HepG2 (cell line): ENCODE results near the gene MPP3. TPM values are rescaled to one million over a fixed set of nuclear protein-coding genes. Genes with fewer than 3 reads are reported as not detected.

Experiments
- ATAC-seq: fragments of 200-7000 bp; cut with Tn5 transposase; 3 replicates; pipeline ENCODE4 v1.9.1; 2020; ENCODE audit warnings: mild to moderate bottlenecking, moderate library complexity
- BruUV-seq: library from RNA; stranded (reverse); fragments of 400-500 nt; replicated peaks from 2 replicates; lab custom pipeline; 2021; lab: Mats Ljungman, UMichigan
- CTCF ChIA-PET: fragments of 300-600 bp; formaldehyde crosslinking; extraction: SDS; loops from one replicate; lab custom pipeline; 2021; ENCODE audit warnings: low total read pairs, inconsistent platforms, low intra/inter-chr PET ratio; lab: Yijun Ruan, JAX
- POLR2A ChIA-PET: fragments of 350-600 bp; sonication (Branson Sonifier 250); formaldehyde crosslinking; loops from one replicate; lab custom pipeline; 2020; ENCODE audit warnings: antibody characterized with exemption, inconsistent platforms; lab: Yijun Ruan, JAX
- DNase-seq: peaks from one replicate; pipeline ENCODE4 v3.0.0-alpha.2; 2015; ENCODE audit warnings: low spot score
- FAIRE-seq: peaks from 3 replicates; lab custom pipeline; 2011; peaks lifted over from hg19 to GRCh38; lab: Jason Lieb, UNC
- H2AFZ ChIP-seq: one replicate; pipeline ENCODE4 v1.6.1; 2011; ENCODE audit warnings: low read length, inconsistent platforms
- H3K27ac ChIP-seq: fragments of 300-600 bp; 3 replicates; pipeline ENCODE4 v1.8.0; 2011; ENCODE audit warnings: mixed run types, mild to moderate bottlenecking, mixed read lengths, low read length, inconsistent platforms; ENCODE audit not compliant: insufficient read depth; ENCODE audit errors: extremely low read length
- H3K27me3 ChIP-seq, 2 experiments: fragments of 200-600 bp in 1 of 2; 2 replicates in 1 of 2; 3 replicates in 1 of 2; pipeline versions ENCODE4 v1.6.0 to v1.8.0; 2011; ENCODE audit warnings: low read length in 2 of 2, mild to moderate bottlenecking in 2 of 2, moderate library complexity in 2 of 2, inconsistent platforms in 1 of 2; ENCODE audit not compliant: insufficient read depth in 2 of 2, control insufficient read depth in 1 of 2
- H3K36me3 ChIP-seq, 2 experiments: fragments of 200-600 bp in 1 of 2; replicated peaks in 1 of 2; 2 replicates in 1 of 2; 3 replicates in 1 of 2; pipeline versions ENCODE4 v1.5.1 to v1.8.0; 2011; ENCODE audit warnings: low read length in 2 of 2, inconsistent platforms in 1 of 2; ENCODE audit not compliant: insufficient read depth in 2 of 2, control insufficient read depth in 1 of 2
- H3K4me1 ChIP-seq: 2 replicates; pipeline ENCODE4 v1.5.1; 2012; ENCODE audit warnings: low read length, inconsistent platforms; ENCODE audit not compliant: insufficient read depth
- H3K4me2 ChIP-seq: 2 replicates; pipeline ENCODE4 v1.6.0; 2011; ENCODE audit warnings: low read depth, low read length, inconsistent platforms
- H3K4me3 ChIP-seq, 3 experiments: fragments of 200-600 bp in 1 of 3; sonication (generic), shearing (Covaris generic) in 1 of 3; replicated peaks in 1 of 3; 2 replicates each; pipeline ENCODE4 v1.5.1; 2011 to 2016; ENCODE audit warnings: low read length in 3 of 3, inconsistent platforms in 2 of 3, low read depth in 2 of 3, mild to moderate bottlenecking in 2 of 3, control low read depth in 1 of 3, mixed read lengths in 1 of 3; ENCODE audit not compliant: insufficient read depth in 1 of 3
- H3K79me2 ChIP-seq: one replicate; pipeline ENCODE4 v1.6.1; 2011; ENCODE audit warnings: low read length, inconsistent platforms; ENCODE audit not compliant: insufficient read depth
- H3K9ac ChIP-seq: 2 replicates; pipeline ENCODE4 v1.6.0; 2011; ENCODE audit warnings: mild to moderate bottlenecking, low read depth, low read length, inconsistent platforms; ENCODE audit not compliant: insufficient read depth
- H3K9me3 ChIP-seq: 2 replicates; pipeline ENCODE4 v1.5.1; 2012; ENCODE audit warnings: mild to moderate bottlenecking, low read length
- H4K20me1 ChIP-seq: 2 replicates; pipeline ENCODE4 v1.6.0; 2011; ENCODE audit warnings: inconsistent platforms, mild to moderate bottlenecking, low read length, moderate library complexity; ENCODE audit not compliant: insufficient read depth
- HCFC1 ChIP-seq: fragments of 150-350 bp; IDR thresholded peaks from 2 replicates; pipeline ENCODE4 v1.6.1; 2014; ENCODE audit warnings: low read depth, low read length
- HNF4A ChIP-seq: sonication (generic); formaldehyde crosslinking; IDR thresholded peaks from 2 replicates; pipeline ENCODE4 v1.4.0; 2020; ENCODE audit warnings: missing genetic modification reagents
- KAT8 ChIP-seq: IDR thresholded peaks from 2 replicates; pipeline ENCODE4 v1.6.1; 2016; ENCODE audit warnings: missing genetic modification reagents, missing compliant biosample characterization
- MAFK ChIP-seq, 2 experiments: IDR thresholded peaks in 1 of 2; conservative IDR thresholded peaks in 1 of 2; 2 replicates each; pipeline ENCODE4 v1.6.1; 2011; ENCODE audit warnings: improper control_type of control experiment in 2 of 2, low read length in 2 of 2
- NCOA1 ChIP-seq: sonication (generic); formaldehyde crosslinking; IDR thresholded peaks from 2 replicates; pipeline ENCODE4 v1.9.0; 2021; ENCODE audit warnings: missing genetic modification reagents
- ZSCAN9 ChIP-seq: IDR thresholded peaks from 2 replicates; pipeline ENCODE4 v1.6.1; 2016; ENCODE audit warnings: borderline replicate concordance
- WGBS: methylation state at CpG from one replicate; pipeline ENCODE4 v1.1.6; 2017; ENCODE audit warnings: low lambda C conversion rate; 5-methylcytosine and 5-hydroxymethylcytosine counted together
- in situ Hi-C: cut with HindIII; loops from 2 replicates; pipeline ENCODE4 v1.10.0; 2017; ENCODE audit warnings: low pct_unique_long_range_greater_than_20kb; ENCODE audit not compliant: extremely low pct_ligation_motif_present
- intact Hi-C: fragments of 100-400 bp; cut with micrococcal nuclease; formaldehyde crosslinking; loops from one replicate; pipeline ENCODE4 v1.10.0; 2022; ENCODE audit not compliant: unreplicated experiment
- polyA plus RNA-seq, 8 experiments: library from polyadenylated mRNA; depleted of rRNA in 3 of 8; stranded (reverse) in 7 of 8; unstranded in 1 of 8; fragments of >200 nt; fragmentation: Illumina TruSeq in 4 of 8; extraction: Trizol in 4 of 8; gene quantifications; 2 replicates each; pipeline versions ENCODE4 v1.2.1 to v1.2.3, GENCODE V29; 2011 to 2016; ENCODE audit warnings: low read depth in 4 of 8, missing spikeins in 1 of 8, mixed read lengths in 1 of 8; ENCODE audit not compliant: insufficient read depth in 1 of 8
- total RNA-seq, 5 experiments: library from RNA; depleted of rRNA; stranded (reverse); fragments of >200 nt; fragmentation: Illumina TruSeq; extraction: Trizol; gene quantifications; 2 replicates each; pipeline ENCODE4 v1.2.3, GENCODE V29; 2016; ENCODE audit warnings: low read depth in 1 of 5
- TF ChIP-seq, protein P1 (sequence below): IDR thresholded peaks from 2 replicates; pipeline ENCODE4 v1.6.1; 2016; ENCODE audit warnings: mild to moderate bottlenecking, missing biosample characterization, missing genetic modification reagents
- TF ChIP-seq, protein P2 (sequence below): sonication (generic); formaldehyde crosslinking; IDR thresholded peaks from 2 replicates; pipeline ENCODE4 v1.5.0; 2020; ENCODE audit warnings: missing genetic modification reagents

MPP3 gene
- total and polyA plus RNA-seq, 2 of the 13 experiments (the other 11 are each of a cell fraction or from before 2014, with no cell fraction given) = 0.91 to 1.8 TPM

DNA sequence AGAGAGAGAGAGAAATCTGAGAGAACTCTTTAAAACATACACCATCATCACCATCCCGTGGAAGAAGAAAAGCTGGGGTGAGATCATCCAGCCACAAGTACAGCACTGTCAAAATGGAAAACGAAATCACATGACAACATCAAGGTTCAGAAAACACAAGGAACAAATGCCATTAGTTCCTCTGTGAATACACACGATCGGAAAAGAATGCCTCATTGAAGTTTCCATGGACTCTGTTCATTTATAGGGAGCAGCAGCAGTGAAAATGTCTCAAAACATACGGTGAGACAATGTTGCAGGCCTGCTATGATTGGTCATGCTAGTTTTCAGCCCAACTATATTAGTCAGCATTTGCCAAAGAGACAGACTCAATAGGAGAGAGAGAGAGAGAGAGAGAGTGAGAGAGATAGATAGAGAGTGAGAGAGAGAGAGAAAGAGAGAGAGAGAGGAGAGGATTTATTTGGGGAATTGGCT, 48.3 kb downstream of the MPP3 start:
- Histone ChIP-seq H3K9ac (no peak overlapping the region), H3K27me3 (peaks cover 0 to 40% of the 10 kb centered on the region in 2 experiments; a peak in 3 of 5 replicates), H3K4me1 (peaks cover 36% of the 10 kb centered on the region), H3K27ac (no peak overlapping the region), H4K20me1 (no peaks in the 10 kb centered on the region), H3K9me3 (no peaks in the 10 kb centered on the region), H3K79me2 (no peaks in the 10 kb centered on the region), H2AFZ (no peak overlapping the region), H3K36me3 (no peaks in the 10 kb centered on the region), H3K4me2 (no peak overlapping the region), H3K4me3 (no peak overlapping the region)
- ATAC-seq (peak; percentile 37; the same call in 2 of the 3 replicates), DNase-seq (peak; percentile 68), FAIRE-seq (no peak)
- TF ChIP-seq HCFC1 (no peak), MAFK (conservative IDR thresholded peaks at IDR 0.05 in 1 of 2, IDR thresholded peaks at IDR 0.05 in 1 of 2; ENCODE audit: low read length in 2 of 2) (0 out of 4 replicates have a peak, but pooled peaks of 1 of the 2 experiments have one; percentile 18), KAT8 (CRISPR knock-in tag) (no peak), NCOA1 (CRISPR knock-in tag) (no peak), ZSCAN9 (CRISPR knock-in tag) (no peak), HNF4A (CRISPR knock-in tag) (no peak)
- TF ChIP-seq, protein P1, sequence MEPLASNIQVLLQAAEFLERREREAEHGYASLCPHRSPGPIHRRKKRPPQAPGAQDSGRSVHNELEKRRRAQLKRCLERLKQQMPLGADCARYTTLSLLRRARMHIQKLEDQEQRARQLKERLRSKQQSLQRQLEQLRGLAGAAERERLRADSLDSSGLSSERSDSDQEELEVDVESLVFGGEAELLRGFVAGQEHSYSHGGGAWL (CRISPR knock-in tag) = no peak
- TF ChIP-seq, protein P2, sequence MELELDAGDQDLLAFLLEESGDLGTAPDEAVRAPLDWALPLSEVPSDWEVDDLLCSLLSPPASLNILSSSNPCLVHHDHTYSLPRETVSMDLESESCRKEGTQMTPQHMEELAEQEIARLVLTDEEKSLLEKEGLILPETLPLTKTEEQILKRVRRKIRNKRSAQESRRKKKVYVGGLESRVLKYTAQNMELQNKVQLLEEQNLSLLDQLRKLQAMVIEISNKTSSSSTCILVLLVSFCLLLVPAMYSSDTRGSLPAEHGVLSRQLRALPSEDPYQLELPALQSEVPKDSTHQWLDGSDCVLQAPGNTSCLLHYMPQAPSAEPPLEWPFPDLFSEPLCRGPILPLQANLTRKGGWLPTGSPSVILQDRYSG (CRISPR knock-in tag) = no peak
- no TSS peak for BruUV-seq
- intact Hi-C loops (no loop called here), in situ Hi-C loops (no loop called here)
- ChIA-PET CTCF (no interaction called here), POLR2A (no interaction called here)
- 4% methylated on average over 5 of the region's 5 CpGs for WGBS
